Mesangial cell (primary cell): Measurements from ENCODE around the gene ATP6V0D1. TPM values are rescaled to one million over a fixed set of nuclear protein-coding genes. Genes with fewer than 3 reads are reported as not detected.

Experiments used
- total RNA-seq: library from RNA; depleted of rRNA; stranded (reverse); fragments of >200 nt; gene quantifications from 2 replicates; pipeline ENCODE4 v1.2.3, GENCODE V29; 2015

Gene ATP6V0D1
- total RNA-seq = 125 and 135 TPM in 2 replicates

GRCh38 chr16:67480833-67481560 lies at the start of gene ATP6V0D1:
Gene ATP6V0D1, minus strand, starts transcription at chr16:67481157. Its CDS starts 71 bp downstream, at chr16:67481086.

GRCh38 chr16:67528222-67528869 lies 47.4 kb upstream of the ATP6V0D1 start, which contains the start of gene RIPOR1:
Gene RIPOR1, plus strand, starts transcription at chr16:67528829. Its CDS starts 9,618 bp downstream, at chr16:67538447.

GRCh38 chr16:67483150-67483549 lies 2.2 kb upstream of the ATP6V0D1 start, which contains the start of gene AGRP:
Gene AGRP, minus strand, starts transcription at chr16:67483547. Its CDS starts 149 bp downstream, at chr16:67483398.

DNA sequence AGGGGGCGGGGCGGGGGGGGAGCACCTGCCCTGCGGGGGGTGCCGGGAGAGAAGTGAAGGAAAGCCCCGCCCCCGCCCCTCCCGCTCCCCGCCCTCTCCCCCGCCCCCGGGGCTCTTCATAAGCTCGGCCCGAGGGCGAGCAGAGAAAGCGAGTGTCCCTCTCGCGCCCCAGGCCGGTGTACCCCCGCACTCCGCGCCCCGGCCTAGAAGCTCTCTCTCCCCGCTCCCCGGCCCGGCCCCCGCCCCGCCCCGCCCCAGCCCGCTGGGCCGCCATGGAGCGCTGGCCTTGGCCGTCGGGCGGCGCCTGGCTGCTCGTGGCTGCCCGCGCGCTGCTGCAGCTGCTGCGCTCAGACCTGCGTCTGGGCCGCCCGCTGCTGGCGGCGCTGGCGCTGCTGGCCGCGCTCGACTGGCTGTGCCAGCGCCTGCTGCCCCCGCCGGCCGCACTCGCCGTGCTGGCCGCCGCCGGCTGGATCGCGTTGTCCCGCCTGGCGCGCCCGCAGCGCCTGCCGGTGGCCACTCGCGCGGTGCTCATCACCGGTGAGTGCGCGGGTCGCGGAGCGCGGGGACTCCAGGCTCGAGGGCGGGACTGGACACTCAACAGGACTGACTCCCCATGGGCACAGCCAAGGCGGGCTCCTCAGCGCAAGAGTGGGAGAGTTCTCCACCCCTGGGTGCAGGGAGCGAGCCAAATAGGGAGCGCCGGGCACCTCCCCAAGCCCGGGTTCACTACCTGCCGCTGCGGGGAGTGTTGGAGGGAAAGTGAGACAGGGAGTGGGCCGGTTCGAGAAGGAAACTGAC lies 49.8 kb downstream of the ATP6V0D1 start, which contains the start of gene HSD11B2:
HSD11B2 (plus strand) TSS at position 145 of the 798 bp plus-strand sequence; CDS start at position 273, 128 bp downstream.

DNA sequence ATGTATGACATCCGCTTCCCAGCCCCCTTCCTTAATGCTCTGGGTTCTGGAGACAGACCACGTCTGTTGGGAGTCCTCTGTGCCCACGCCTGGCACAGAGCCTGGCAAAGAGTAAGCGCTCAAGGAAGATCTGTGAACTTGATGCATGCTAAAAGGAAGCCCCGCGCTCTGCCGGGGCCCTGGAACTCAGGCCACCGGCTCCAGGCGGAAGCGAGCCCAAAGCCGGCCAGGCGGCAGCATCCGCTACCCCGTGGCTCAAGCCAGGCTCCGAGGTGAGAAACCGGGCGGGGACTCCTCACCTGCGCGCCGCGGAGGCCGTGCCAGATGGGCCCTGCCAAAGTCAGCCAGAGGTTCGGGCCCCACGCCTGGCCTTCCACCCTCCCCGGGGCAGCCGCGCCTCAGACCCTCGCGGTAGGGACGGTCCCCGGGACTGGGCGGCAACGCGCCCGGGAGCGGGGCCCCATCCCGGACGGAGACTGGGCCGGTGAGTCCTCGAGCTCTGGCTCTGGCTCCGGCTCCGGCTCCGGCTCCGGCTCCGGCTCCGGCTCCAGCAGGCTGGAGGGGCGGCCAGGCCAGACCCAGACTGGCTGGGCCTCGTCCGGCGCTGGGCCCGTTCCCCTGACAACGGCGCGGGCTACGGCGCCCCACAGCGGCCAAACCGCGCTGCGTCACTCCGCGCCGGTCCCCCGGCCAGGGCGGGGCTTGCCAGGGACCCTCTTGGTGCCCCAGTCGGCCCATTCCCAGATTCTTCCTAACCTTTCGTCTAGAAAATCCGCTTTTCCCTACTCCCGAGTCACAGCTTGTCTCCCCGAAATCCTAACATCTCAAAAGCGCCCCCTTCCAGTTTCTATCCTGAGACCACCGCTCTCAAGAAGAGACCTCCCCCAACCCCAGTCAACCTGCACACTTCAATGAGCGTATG lies 64.8 kb downstream of the ATP6V0D1 start, which contains the start of gene ZDHHC1:
ZDHHC1 (minus strand) TSS at position 606 of the 922 bp plus-strand sequence. CDS start 8,702 bp downstream, outside the sequence.

DNA sequence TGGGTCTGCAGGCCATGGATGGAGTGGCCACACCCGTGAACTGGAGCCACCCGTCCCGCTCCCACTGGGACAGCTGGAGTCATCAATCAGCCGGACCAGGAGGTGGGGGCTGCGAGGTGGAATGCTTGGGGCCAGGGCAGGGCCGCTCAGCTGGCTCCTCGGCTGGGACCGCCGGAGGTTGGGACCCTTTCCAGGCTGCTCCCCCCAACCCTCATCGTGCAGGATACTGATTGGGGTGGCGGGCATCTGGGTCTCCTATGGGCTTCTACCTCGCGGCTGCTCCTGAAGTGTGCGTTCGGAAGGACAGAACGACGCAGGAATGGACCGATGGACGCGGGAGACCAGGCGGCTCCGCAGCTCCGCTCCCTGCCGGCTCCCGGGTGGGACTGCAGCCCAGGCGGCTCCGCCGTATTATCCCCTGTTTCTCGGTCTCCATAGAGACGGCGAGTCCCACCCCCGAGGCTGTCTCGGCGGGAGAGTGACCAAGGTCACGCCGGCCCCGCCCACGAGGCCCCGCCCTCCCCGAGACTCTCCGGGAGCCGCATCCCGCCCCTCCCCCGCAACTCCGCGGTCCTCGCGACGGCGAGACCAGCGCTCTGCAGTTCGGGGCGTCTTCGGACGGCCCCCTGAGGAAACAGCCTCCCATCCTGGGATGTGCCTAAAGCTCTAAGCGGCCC lies 87.7 kb downstream of the ATP6V0D1 start, which contains the start of gene TPPP3:
TPPP3 (minus strand) TSS at position 388 of the 677 bp plus-strand sequence. CDS start 2,387 bp downstream, outside the sequence.

Other genes with a start within 250 kb of the ATP6V0D1 start
- gene FHOD1, start 233.7 kb downstream of the ATP6V0D1 start, total RNA-seq = 22.2 and 29.8 TPM in 2 replicates
- gene SLC9A5, start 232.2 kb downstream of the ATP6V0D1 start, total RNA-seq = 0.33 and 0.51 TPM in 2 replicates
- gene PLEKHG4, start 201.6 kb downstream of the ATP6V0D1 start, total RNA-seq = 8.8 and 16.4 TPM in 2 replicates
- 0.16 and 0.38 TPM in 2 replicates for gene KCTD19, start 154.4 kb downstream of the ATP6V0D1 start, total RNA-seq
- 0.16 TPM in 1 of 2 replicates, not detected in the other for gene LRRC36, start 154.3 kb downstream of the ATP6V0D1 start, total RNA-seq
- 2.0 and 2.9 TPM in 2 replicates for gene TPPP3, start 87.7 kb downstream of the ATP6V0D1 start, total RNA-seq
- gene ZDHHC1, start 64.7 kb downstream of the ATP6V0D1 start, total RNA-seq = 3.6 and 9.6 TPM in 2 replicates
- 0.38 and 0.98 TPM in 2 replicates for gene HSD11B2, start 50.0 kb downstream of the ATP6V0D1 start, total RNA-seq
- gene AGRP, start 2.4 kb upstream of the ATP6V0D1 start, total RNA-seq = not detected in 2 replicates
- 48.9 and 53.9 TPM in 2 replicates for gene RIPOR1, start 47.7 kb upstream of the ATP6V0D1 start, total RNA-seq
- 20.2 and 24.1 TPM in 2 replicates for gene CTCF, start 81.4 kb upstream of the ATP6V0D1 start, total RNA-seq
- gene CARMIL2, start 164.0 kb upstream of the ATP6V0D1 start, total RNA-seq = 0.16 and 3.0 TPM in 2 replicates
- gene ACD, start 179.1 kb upstream of the ATP6V0D1 start, total RNA-seq = 34.0 and 53.0 TPM in 2 replicates
- gene PARD6A, start 179.8 kb upstream of the ATP6V0D1 start, total RNA-seq = 5.5 and 9.0 TPM in 2 replicates
- 16.0 and 23.8 TPM in 2 replicates for gene ENKD1, start 185.6 kb upstream of the ATP6V0D1 start, total RNA-seq
- gene C16orf86, start 185.7 kb upstream of the ATP6V0D1 start, total RNA-seq = 7.0 and 10.8 TPM in 2 replicates
- 14.3 and 16.0 TPM in 2 replicates for gene GFOD2, start 238.2 kb upstream of the ATP6V0D1 start, total RNA-seq